Measurements from ENCODE around the gene NUP62CL.

Gene NUP62CL

GRCh38 chrX:107153005-107153404 is 53.2 kb downstream of the NUP62CL start:
- DNase-seq (ENCODE audit: low spot score), result peak; percentile 4

GRCh38 chrX:107146670-107147069 is 59.6 kb downstream of the NUP62CL start:
- no peak for DNase-seq (ENCODE audit: low spot score)

- no peak for DNase-seq (ENCODE audit: low spot score)
Measured at GRCh38 chrX:107135965-107136307, 70.3 kb downstream of the NUP62CL start.

- DNase-seq (ENCODE audit: low spot score), result no peak
Measured at GRCh38 chrX:107135049-107135964, 70.9 kb downstream of the NUP62CL start.

DNA sequence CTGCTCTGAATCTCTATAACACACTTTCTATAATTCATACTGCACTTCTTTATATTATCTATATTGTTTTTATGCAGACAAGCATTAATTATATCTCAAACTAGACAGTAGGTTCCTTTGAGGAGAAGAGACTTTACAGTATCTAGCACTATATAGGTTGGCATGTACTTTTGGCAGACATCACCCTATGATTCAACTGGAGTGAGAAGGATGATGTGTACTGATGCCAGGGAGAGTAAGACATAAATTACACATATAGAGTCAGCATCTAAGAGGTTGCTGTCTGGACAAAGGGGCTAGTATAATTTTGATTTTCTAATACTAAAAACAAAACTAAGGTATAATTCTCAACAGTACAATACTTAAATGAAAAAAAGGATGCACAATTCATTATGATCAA is 82.5 kb downstream of the NUP62CL start:
- DNase-seq (ENCODE audit: low spot score), result no peak

DNA sequence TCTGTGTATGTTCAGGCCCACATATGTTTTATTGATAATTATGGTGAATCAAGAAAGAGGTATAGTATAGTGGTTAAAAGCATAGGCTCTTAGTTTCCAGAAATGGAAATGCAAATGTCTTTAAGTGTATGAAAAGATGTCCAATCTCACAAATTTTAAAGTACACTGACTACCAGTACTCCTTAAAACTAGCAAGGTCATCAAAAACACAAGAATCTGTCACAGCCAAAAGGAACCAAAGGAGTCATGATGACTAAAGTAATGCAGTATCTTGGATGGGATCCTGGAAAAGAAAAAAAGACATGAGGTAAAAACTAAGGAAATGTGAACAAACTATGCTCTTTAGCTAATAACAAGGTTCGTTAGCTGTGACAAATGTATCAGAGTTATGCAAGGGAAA is 87.0 kb downstream of the NUP62CL start:
- DNase-seq (ENCODE audit: low spot score), result no peak

GRCh38 chrX:107118322-107119147 is 87.7 kb downstream of the NUP62CL start, which contains the start of gene RBM41:
TSS of gene RBM41 (minus strand) at chrX:107118822. CDS start at chrX:107118773, 49 bp downstream.
- DNase-seq (ENCODE audit: low spot score), result peak; percentile 54

- DNase-seq (ENCODE audit: low spot score), result no peak
Measured at GRCh38 chrX:107117993-107118321, 88.3 kb downstream of the NUP62CL start.

GRCh38 chrX:107107459-107107858 is 98.8 kb downstream of the NUP62CL start:
- no peak for DNase-seq (ENCODE audit: low spot score)

GRCh38 chrX:107102980-107103379 is 103.3 kb downstream of the NUP62CL start:
- no peak for DNase-seq (ENCODE audit: low spot score)

GRCh38 chrX:107076158-107076557 is 130.1 kb downstream of the NUP62CL start:
- DNase-seq (ENCODE audit: low spot score), result no peak

All from hematopoietic multipotent progenitor cell treated with erythropoietin and hydrocortisone succinate and interleukin-3 and kit ligand, for 17 days (in vitro differentiated cells).